Hepatic stellate cell (primary cell): ENCODE results near the gene PIH1D2.
A peak's percentile ranks its signal among the peaks of the same experiment; 100 is the strongest.
"Not testable (repeated sequence)": the region's sequence is repeated elsewhere in the genome, so short reads cannot be mapped to it uniquely, and the experiment has no call there.

Experiments used
- DNase-seq: peaks from one replicate; pipeline ENCODE4 v3.0.0; 2011; ENCODE audit warnings: low spot score

Gene PIH1D2

GRCh38 chr11:112073941-112074811 lies at the start of gene PIH1D2, which contains the start of gene NKAPD1:
PIH1D2 (minus strand) TSS chr11:112074017; CDS start chr11:112073174, 843 bp downstream.
NKAPD1 (plus strand) TSS chr11:112074299; CDS start chr11:112075575, 1,276 bp downstream.
- peak; percentile 83 for DNase-seq

GRCh38 chr11:112123129-112123528 lies 49.3 kb upstream of the PIH1D2 start:
- DNase-seq: no peak

- DNase-seq: no peak
Measured at GRCh38 chr11:112121981-112122615, 48.3 kb upstream of the PIH1D2 start.

GRCh38 chr11:112118176-112118575 lies 44.4 kb upstream of the PIH1D2 start:
- DNase-seq: no peak

GRCh38 chr11:112115386-112115785 lies 41.6 kb upstream of the PIH1D2 start:
- no peak for DNase-seq

GRCh38 chr11:112114460-112114859 lies 40.6 kb upstream of the PIH1D2 start:
- DNase-seq: no peak

GRCh38 chr11:112113539-112114457 lies 40.0 kb upstream of the PIH1D2 start:
- DNase-seq: peak; percentile 42

- no peak for DNase-seq
Measured at GRCh38 chr11:112106070-112106469, 32.3 kb upstream of the PIH1D2 start.

- no peak for DNase-seq
Measured at GRCh38 chr11:112103446-112103845, 29.6 kb upstream of the PIH1D2 start.

- DNase-seq: peak; percentile 68
Measured at GRCh38 chr11:112100462-112100861, 26.6 kb upstream of the PIH1D2 start.

- DNase-seq: no peak
Measured at GRCh38 chr11:112097734-112098528, 24.1 kb upstream of the PIH1D2 start.

- peak; percentile 32 for DNase-seq
Measured at GRCh38 chr11:112096194-112096593, 22.4 kb upstream of the PIH1D2 start.

GRCh38 chr11:112095302-112095701 lies 21.5 kb upstream of the PIH1D2 start:
- not testable (repeated sequence) for DNase-seq

GRCh38 chr11:112087212-112087611 lies 13.4 kb upstream of the PIH1D2 start:
- no peak for DNase-seq

GRCh38 chr11:112086422-112087191 lies 12.8 kb upstream of the PIH1D2 start, which contains the start of the genes SDHD and TIMM8B:
SDHD (plus strand) TSS chr11:112086873; CDS start chr11:112086908, 35 bp downstream.
TIMM8B (minus strand) TSS chr11:112086756; CDS start chr11:112086723, 33 bp downstream.
- DNase-seq: peak; percentile 91

- peak; percentile 44 for DNase-seq
Measured at GRCh38 chr11:112085822-112086421, 12.1 kb upstream of the PIH1D2 start.

- no peak for DNase-seq
Measured at GRCh38 chr11:112082729-112083128, 8.9 kb upstream of the PIH1D2 start.

- DNase-seq: peak; percentile 9
Measured at GRCh38 chr11:112062923-112063322, 10.9 kb downstream of the PIH1D2 start.

GRCh38 chr11:112058103-112058502 lies 15.7 kb downstream of the PIH1D2 start:
- DNase-seq: no peak

GRCh38 chr11:112057170-112057569 lies 16.6 kb downstream of the PIH1D2 start:
- no peak for DNase-seq
